DOHH2 (cell line): Measurements from ENCODE around the gene CDH4.

Experiments
- H3F3A ChIP-seq: fragments of 200-600 bp; sonication (generic), shearing (Covaris generic); 2 replicates; pipeline ENCODE4 v1.6.0; 2016; ENCODE audit warnings: antibody characterized with exemption, mild to moderate bottlenecking; ENCODE audit not compliant: control insufficient read depth, insufficient read depth
- H3K27ac ChIP-seq: fragments of 200-600 bp; sonication (generic); 2 replicates; pipeline ENCODE4 v1.5.1; 2014; ENCODE audit warnings: low read depth, mild to moderate bottlenecking, low read length, moderate library complexity
- H3K27me3 ChIP-seq: fragments of 200-600 bp; sonication (generic); 2 replicates; pipeline ENCODE4 v1.6.1; 2014; ENCODE audit warnings: mild to moderate bottlenecking, low read length, mixed read lengths; ENCODE audit not compliant: control insufficient read depth
- H3K36me3 ChIP-seq: fragments of 200-600 bp; sonication (generic); 2 replicates; pipeline ENCODE4 v1.6.1; 2014; ENCODE audit warnings: mild to moderate bottlenecking, low read length, moderate library complexity, mixed read lengths; ENCODE audit not compliant: control insufficient read depth
- H3K4me1 ChIP-seq: fragments of 200-600 bp; sonication (generic); 2 replicates; pipeline ENCODE4 v1.6.1; 2014; ENCODE audit warnings: mild to moderate bottlenecking, low read length, mixed read lengths; ENCODE audit not compliant: control insufficient read depth
- H3K4me2 ChIP-seq: fragments of 200-600 bp; sonication (generic); 2 replicates; pipeline ENCODE4 v1.6.0; 2014; ENCODE audit warnings: mild to moderate bottlenecking, low read length, moderate library complexity
- H3K4me3 ChIP-seq: fragments of 200-600 bp; sonication (generic); 2 replicates; pipeline ENCODE4 v1.5.1; 2014; ENCODE audit warnings: mild to moderate bottlenecking, low read length, mixed read lengths
- H3K79me2 ChIP-seq: fragments of 200-600 bp; sonication (generic); 2 replicates; pipeline ENCODE4 v1.6.1; 2014; ENCODE audit warnings: mild to moderate bottlenecking, low read length, mixed read lengths; ENCODE audit not compliant: control insufficient read depth
- H3K9me2 ChIP-seq: fragments of 200-600 bp; sonication (generic); replicated peaks from 2 replicates; pipeline ENCODE4 v1.6.1; 2014; ENCODE audit warnings: mild to moderate bottlenecking, low read length, mixed read lengths; ENCODE audit not compliant: control insufficient read depth
- H3K9me3 ChIP-seq: fragments of 200-600 bp; sonication (generic); 2 replicates; pipeline ENCODE4 v1.6.1; 2014; ENCODE audit warnings: antibody characterized with exemption, low read length, mixed read lengths; ENCODE audit not compliant: control insufficient read depth, insufficient read depth
- H4K20me1 ChIP-seq: fragments of 200-600 bp; sonication (generic); 2 replicates; pipeline ENCODE4 v1.6.0; 2014; ENCODE audit warnings: low read depth, mild to moderate bottlenecking, antibody characterized with exemption, low read length, moderate library complexity; ENCODE audit not compliant: control insufficient read depth, insufficient read depth
- CTCF ChIP-seq: fragments of 200-600 bp; sonication (generic); IDR thresholded peaks from one replicate; pipeline ENCODE4 v1.5.1; 2014; ENCODE audit warnings: antibody characterized with exemption, mild to moderate bottlenecking, low read depth, low read length; ENCODE audit not compliant: poor library complexity, severe bottlenecking
- EZH2phosphoT487 ChIP-seq: fragments of 200-600 bp; sonication (generic); IDR thresholded peaks from 2 replicates; pipeline ENCODE4 v1.6.1; 2017; ENCODE audit warnings: borderline replicate concordance, mild to moderate bottlenecking, antibody characterized with exemption, low read length, moderate library complexity, mixed read lengths

CDH4 gene

DNA sequence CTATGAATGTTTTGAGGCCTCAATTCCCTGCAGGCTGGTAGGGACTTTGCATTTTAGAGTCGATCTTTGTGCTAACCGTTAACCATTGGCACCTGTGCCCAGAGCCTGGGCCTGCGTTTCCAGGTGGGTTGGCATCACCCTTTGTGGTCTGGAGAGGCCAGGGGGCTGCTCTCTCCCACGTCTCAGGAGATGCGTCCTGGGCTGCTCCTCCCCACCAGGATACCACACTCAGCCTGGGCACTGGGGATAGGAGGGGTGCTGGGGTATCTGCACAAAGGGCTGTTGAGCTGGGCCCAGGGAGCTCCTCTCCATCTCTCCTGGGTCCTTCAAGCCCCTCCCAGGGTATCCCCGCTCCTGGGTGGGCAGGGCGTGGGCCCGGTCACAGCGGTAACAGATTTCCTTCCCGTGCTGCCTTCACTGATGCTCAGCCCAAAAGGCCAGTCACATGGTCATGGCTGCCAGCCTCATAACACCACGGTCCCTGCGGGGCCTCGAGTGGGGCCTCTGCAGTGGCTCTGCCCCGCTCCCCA lies 547.4 kb downstream of the CDH4 start:
- H3K9me2 ChIP-seq = no peaks in the 10 kb centered on the region
- no peaks in the 10 kb centered on the region for H3K36me3 ChIP-seq
- TF ChIP-seq EZH2phosphoT487 = no peak
- no peak for TF ChIP-seq CTCF
- no peaks in the 10 kb centered on the region for H3K4me1 ChIP-seq
- no peak overlapping the region for H3K4me3 ChIP-seq
- no peaks in the 10 kb centered on the region for H3F3A ChIP-seq
- no peaks in the 10 kb centered on the region for H3K27me3 ChIP-seq
- no peaks in the 10 kb centered on the region for H3K9me3 ChIP-seq
- H3K4me2 ChIP-seq = no peak overlapping the region
- no peaks in the 10 kb centered on the region for H3K79me2 ChIP-seq
- no peak overlapping the region for H3K27ac ChIP-seq
- H4K20me1 ChIP-seq = no peaks in the 10 kb centered on the region

- no peaks in the 10 kb centered on the region for H4K20me1 ChIP-seq
- no peak for TF ChIP-seq CTCF
- no peak for TF ChIP-seq EZH2phosphoT487
Measured at GRCh38 chr20:61799928-61800327, 547.9 kb downstream of the CDH4 start.

DNA sequence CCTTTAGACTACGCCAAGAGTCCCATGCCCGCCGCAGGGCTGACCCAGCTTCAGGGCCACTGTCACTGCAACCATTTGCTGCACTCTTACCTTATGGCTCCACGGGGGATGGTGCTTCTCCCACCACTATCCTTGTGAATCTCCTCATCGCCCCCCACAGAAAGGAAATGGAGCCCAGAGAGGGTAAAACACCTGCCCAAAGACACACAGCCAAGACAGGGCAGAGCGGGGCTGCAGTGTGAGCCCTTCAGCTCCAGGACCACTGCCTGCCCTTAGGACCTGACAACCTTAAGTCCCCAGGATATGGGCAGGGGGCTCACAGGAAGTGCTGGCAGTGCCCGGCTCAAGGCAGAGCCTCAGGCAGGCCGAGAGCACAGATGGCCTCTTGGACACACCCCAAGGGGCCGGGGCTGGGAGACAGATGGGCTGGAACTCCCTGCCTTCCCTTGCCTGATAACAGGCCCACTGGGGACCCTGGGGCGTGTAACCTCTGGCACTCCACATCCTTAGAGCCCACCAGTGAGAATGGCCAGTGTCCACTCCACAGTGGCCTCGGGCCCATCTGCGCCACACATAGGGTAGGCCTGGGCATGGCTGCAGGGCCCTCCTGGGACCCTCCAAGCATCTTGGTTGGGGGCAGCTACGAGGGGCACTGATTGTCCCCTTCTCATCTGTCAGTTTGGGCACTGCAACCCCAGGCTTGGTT lies 548.5 kb downstream of the CDH4 start:
- no peak overlapping the region for H3K4me2 ChIP-seq
- no peaks in the 10 kb centered on the region for H4K20me1 ChIP-seq
- H3K79me2 ChIP-seq = no peaks in the 10 kb centered on the region
- no peak overlapping the region for H3K4me3 ChIP-seq
- H3K36me3 ChIP-seq = no peaks in the 10 kb centered on the region
- H3K9me2 ChIP-seq = no peaks in the 10 kb centered on the region
- H3F3A ChIP-seq = no peaks in the 10 kb centered on the region
- no peaks in the 10 kb centered on the region for H3K9me3 ChIP-seq
- TF ChIP-seq EZH2phosphoT487 = no peak
- TF ChIP-seq CTCF = no peak
- no peaks in the 10 kb centered on the region for H3K4me1 ChIP-seq
- H3K27ac ChIP-seq = no peak overlapping the region
- H3K27me3 ChIP-seq = no peaks in the 10 kb centered on the region

More at GRCh38 chr20:61799928-61800327, 547.9 kb downstream of the CDH4 start:
- Histone ChIP-seq H3K27me3 (no peaks in the 10 kb centered on the region), H3K4me1 (no peaks in the 10 kb centered on the region), H3K4me3 (no peak overlapping the region), H3K27ac (no peak overlapping the region), H3K9me2 (no peaks in the 10 kb centered on the region), H3F3A (no peaks in the 10 kb centered on the region), H3K36me3 (no peaks in the 10 kb centered on the region), H3K9me3 (no peaks in the 10 kb centered on the region), H3K4me2 (no peak overlapping the region), H3K79me2 (no peaks in the 10 kb centered on the region)
